Measurements from ENCODE around the gene OPN1SW.

- TF ChIP-seq, protein P1, sequence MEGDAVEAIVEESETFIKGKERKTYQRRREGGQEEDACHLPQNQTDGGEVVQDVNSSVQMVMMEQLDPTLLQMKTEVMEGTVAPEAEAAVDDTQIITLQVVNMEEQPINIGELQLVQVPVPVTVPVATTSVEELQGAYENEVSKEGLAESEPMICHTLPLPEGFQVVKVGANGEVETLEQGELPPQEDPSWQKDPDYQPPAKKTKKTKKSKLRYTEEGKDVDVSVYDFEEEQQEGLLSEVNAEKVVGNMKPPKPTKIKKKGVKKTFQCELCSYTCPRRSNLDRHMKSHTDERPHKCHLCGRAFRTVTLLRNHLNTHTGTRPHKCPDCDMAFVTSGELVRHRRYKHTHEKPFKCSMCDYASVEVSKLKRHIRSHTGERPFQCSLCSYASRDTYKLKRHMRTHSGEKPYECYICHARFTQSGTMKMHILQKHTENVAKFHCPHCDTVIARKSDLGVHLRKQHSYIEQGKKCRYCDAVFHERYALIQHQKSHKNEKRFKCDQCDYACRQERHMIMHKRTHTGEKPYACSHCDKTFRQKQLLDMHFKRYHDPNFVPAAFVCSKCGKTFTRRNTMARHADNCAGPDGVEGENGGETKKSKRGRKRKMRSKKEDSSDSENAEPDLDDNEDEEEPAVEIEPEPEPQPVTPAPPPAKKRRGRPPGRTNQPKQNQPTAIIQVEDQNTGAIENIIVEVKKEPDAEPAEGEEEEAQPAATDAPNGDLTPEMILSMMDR (IDR thresholded peaks at IDR 0.05; ENCODE audit: low read depth, low read length): no peak
- no peak for TF ChIP-seq EZH2phosphoT487 (IDR thresholded peaks at IDR 0.05; ENCODE audit: low read depth)
Measured at GRCh38 chr7:128801667-128802418, 26.2 kb upstream of the OPN1SW start.
